ENCODE measurements around the gene CNPY1. TPM values are rescaled to one million over a fixed set of nuclear protein-coding genes. Genes with fewer than 3 reads are reported as not detected.

CNPY1 gene
- total and polyA plus RNA-seq, 2 experiments from 2014 or later: not detected

DNA sequence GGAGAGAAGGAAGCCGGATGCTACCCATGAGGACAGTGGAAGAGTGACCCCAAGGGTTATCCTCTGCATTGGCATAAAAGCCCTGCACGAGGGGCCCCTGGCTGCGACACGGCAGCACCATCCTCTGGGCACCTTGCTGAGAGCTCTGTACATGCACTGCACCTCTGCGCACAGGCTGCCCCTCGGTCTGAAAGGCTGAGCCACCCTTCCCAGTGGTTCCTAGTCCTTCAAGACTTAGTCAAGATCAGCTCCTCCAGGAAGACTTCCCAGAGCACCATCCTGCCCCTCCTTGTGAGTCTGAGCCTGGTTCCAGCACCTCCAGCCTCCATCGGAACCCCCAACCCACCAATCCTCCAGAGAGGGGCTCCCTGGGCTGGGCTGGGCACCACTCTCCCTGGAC is 37.9 kb upstream of the CNPY1 start:
- no peaks in the 10 kb centered on the region for H3K4me1 ChIP-seq (ENCODE audit: insufficient read depth)
- no peak overlapping the region for H2AFZ ChIP-seq
- H3K4me3 ChIP-seq: no peak overlapping the region
- H3K9me3 ChIP-seq (ENCODE audit: low read depth): no peaks in the 10 kb centered on the region
- H3K4me2 ChIP-seq: no peak overlapping the region
- no peaks in the 10 kb centered on the region for H3K9me2 ChIP-seq (replicated peaks; ENCODE audit: insufficient read depth)
- no peaks in the 10 kb centered on the region for H3K79me2 ChIP-seq
- no peaks in the 10 kb centered on the region for H3K36me3 ChIP-seq (replicated peaks; ENCODE audit: insufficient read depth, low read depth)
- WGBS (ENCODE audit: low lambda C conversion rate, missing lambda C conversion rate): 94% methylated on average over 7 of the region's 7 CpGs
- H3K27me3 ChIP-seq: no peaks in the 10 kb centered on the region
- TF ChIP-seq, protein P1, sequence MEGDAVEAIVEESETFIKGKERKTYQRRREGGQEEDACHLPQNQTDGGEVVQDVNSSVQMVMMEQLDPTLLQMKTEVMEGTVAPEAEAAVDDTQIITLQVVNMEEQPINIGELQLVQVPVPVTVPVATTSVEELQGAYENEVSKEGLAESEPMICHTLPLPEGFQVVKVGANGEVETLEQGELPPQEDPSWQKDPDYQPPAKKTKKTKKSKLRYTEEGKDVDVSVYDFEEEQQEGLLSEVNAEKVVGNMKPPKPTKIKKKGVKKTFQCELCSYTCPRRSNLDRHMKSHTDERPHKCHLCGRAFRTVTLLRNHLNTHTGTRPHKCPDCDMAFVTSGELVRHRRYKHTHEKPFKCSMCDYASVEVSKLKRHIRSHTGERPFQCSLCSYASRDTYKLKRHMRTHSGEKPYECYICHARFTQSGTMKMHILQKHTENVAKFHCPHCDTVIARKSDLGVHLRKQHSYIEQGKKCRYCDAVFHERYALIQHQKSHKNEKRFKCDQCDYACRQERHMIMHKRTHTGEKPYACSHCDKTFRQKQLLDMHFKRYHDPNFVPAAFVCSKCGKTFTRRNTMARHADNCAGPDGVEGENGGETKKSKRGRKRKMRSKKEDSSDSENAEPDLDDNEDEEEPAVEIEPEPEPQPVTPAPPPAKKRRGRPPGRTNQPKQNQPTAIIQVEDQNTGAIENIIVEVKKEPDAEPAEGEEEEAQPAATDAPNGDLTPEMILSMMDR (IDR thresholded peaks at IDR 0.05; ENCODE audit: poor library complexity): no peak
- TF ChIP-seq EZH2phosphoT487 (IDR thresholded peaks at IDR 0.05; ENCODE audit: low read depth, severe bottlenecking, unreplicated experiment): no peak
- TF ChIP-seq EZH2 (IDR thresholded peaks at IDR 0.05; ENCODE audit: borderline replicate concordance): no peak
- no peak for DNase-seq (ENCODE audit: low spot score)
- no peak overlapping the region for H3K27ac ChIP-seq
- H4K20me1 ChIP-seq (ENCODE audit: insufficient read depth, poor library complexity, severe bottlenecking): no peaks in the 10 kb centered on the region

GRCh38 chr7:155583636-155584035 is 37.3 kb upstream of the CNPY1 start:
- DNase-seq (ENCODE audit: low spot score): no peak
- Histone ChIP-seq H3K4me2 (no peak overlapping the region), H3K27ac (no peak overlapping the region), H3K27me3 (no peaks in the 10 kb centered on the region), H3K36me3 (replicated peaks; ENCODE audit: insufficient read depth, low read depth) (no peaks in the 10 kb centered on the region), H2AFZ (no peak overlapping the region), H3K4me1 (ENCODE audit: insufficient read depth) (no peaks in the 10 kb centered on the region), H3K79me2 (no peaks in the 10 kb centered on the region), H4K20me1 (ENCODE audit: insufficient read depth, poor library complexity, severe bottlenecking) (no peaks in the 10 kb centered on the region), H3K9me2 (replicated peaks; ENCODE audit: insufficient read depth) (no peaks in the 10 kb centered on the region), H3K9me3 (ENCODE audit: low read depth) (no peaks in the 10 kb centered on the region), H3K4me3 (no peak overlapping the region)
- 67% methylated on average over 3 of the region's 3 CpGs for WGBS (ENCODE audit: low lambda C conversion rate, missing lambda C conversion rate)
- TF ChIP-seq, protein P1 (IDR thresholded peaks at IDR 0.05; ENCODE audit: poor library complexity): no peak
- no peak for TF ChIP-seq EZH2 (IDR thresholded peaks at IDR 0.05; ENCODE audit: borderline replicate concordance)

GRCh38 chr7:155581954-155582353 is 35.6 kb upstream of the CNPY1 start:
- DNase-seq (ENCODE audit: low spot score): no peak
- H3K27ac ChIP-seq: no peak overlapping the region
- H3K4me1 ChIP-seq (ENCODE audit: insufficient read depth): no peaks in the 10 kb centered on the region
- H3K27me3 ChIP-seq: no peaks in the 10 kb centered on the region
- H3K9me2 ChIP-seq (replicated peaks; ENCODE audit: insufficient read depth): no peaks in the 10 kb centered on the region
- H3K4me3 ChIP-seq: no peak overlapping the region
- H3K36me3 ChIP-seq (replicated peaks; ENCODE audit: insufficient read depth, low read depth): no peaks in the 10 kb centered on the region
- TF ChIP-seq EZH2phosphoT487 (IDR thresholded peaks at IDR 0.05; ENCODE audit: low read depth, severe bottlenecking, unreplicated experiment) (no peak), EZH2 (IDR thresholded peaks at IDR 0.05; ENCODE audit: borderline replicate concordance) (no peak)
- TF ChIP-seq, protein P1 (IDR thresholded peaks at IDR 0.05; ENCODE audit: poor library complexity): no peak
- no peaks in the 10 kb centered on the region for H3K9me3 ChIP-seq (ENCODE audit: low read depth)
- 84% methylated on average over 9 of the region's 9 CpGs for WGBS (ENCODE audit: low lambda C conversion rate, missing lambda C conversion rate)
- H3K79me2 ChIP-seq: no peaks in the 10 kb centered on the region
- H2AFZ ChIP-seq: no peak overlapping the region
- no peak overlapping the region for H3K4me2 ChIP-seq
- H4K20me1 ChIP-seq (ENCODE audit: insufficient read depth, poor library complexity, severe bottlenecking): no peaks in the 10 kb centered on the region

Measured in hepatocyte (in vitro differentiated cells).